Muscle layer of duodenum (tissue), 2 donors: ENCODE results near the gene ABLIM1.

ENCODE experiments used
- H3K27ac ChIP-seq: one replicate; pipeline ENCODE4 v1.7.0; 2013; ENCODE audit warnings: mild to moderate bottlenecking, low read length
- H3K27me3 ChIP-seq: one replicate; pipeline ENCODE4 v1.7.0; 2013; ENCODE audit warnings: low read depth, mild to moderate bottlenecking, control low read depth, low read length
- H3K36me3 ChIP-seq, 2 donors: one replicate each; pipeline ENCODE4 v1.7.0; 2013; ENCODE audit warnings: low read length in 2 of 2, control low read depth in 1 of 2, mild to moderate bottlenecking in 1 of 2; ENCODE audit not compliant: insufficient read depth in 2 of 2, control insufficient read depth in 1 of 2
- H3K4me1 ChIP-seq, 2 donors: one replicate each; pipeline ENCODE4 v1.7.0; 2013; ENCODE audit warnings: low read length in 2 of 2, mild to moderate bottlenecking in 2 of 2, control low read depth in 1 of 2, moderate library complexity in 1 of 2; ENCODE audit not compliant: insufficient read depth in 2 of 2, control insufficient read depth in 1 of 2
- H3K4me3 ChIP-seq, 2 donors: one replicate each; pipeline ENCODE4 v1.7.0; 2013; ENCODE audit warnings: low read length in 2 of 2, low read depth in 1 of 2, mild to moderate bottlenecking in 1 of 2
- H3K9me3 ChIP-seq, 2 donors: one replicate each; pipeline ENCODE4 v1.7.0; 2013; ENCODE audit warnings: low read length in 2 of 2, control low read depth in 1 of 2, mild to moderate bottlenecking in 1 of 2; ENCODE audit not compliant: control insufficient read depth in 1 of 2
- donor health status: healthy.

ABLIM1 gene

GRCh38 chr10:114655671-114656070 is 2.4 kb downstream of the ABLIM1 start:
- H3K9me3 ChIP-seq: no peaks in the 10 kb centered on the region
- no peaks in the 10 kb centered on the region for H3K27me3 ChIP-seq
- no peaks in the 10 kb centered on the region for H3K36me3 ChIP-seq
- H3K4me3 ChIP-seq: no peak overlapping the region
- no peaks in the 10 kb centered on the region for H3K4me1 ChIP-seq
- no peak overlapping the region for H3K27ac ChIP-seq

GRCh38 chr10:114654822-114655575 is 3.1 kb downstream of the ABLIM1 start:
- Histone ChIP-seq H3K9me3 (no peaks in the 10 kb centered on the region), H3K27me3 (no peaks in the 10 kb centered on the region), H3K4me3 (no peak overlapping the region), H3K27ac (no peak overlapping the region), H3K36me3 (no peaks in the 10 kb centered on the region), H3K4me1 (no peaks in the 10 kb centered on the region)

- Histone ChIP-seq H3K36me3 (no peaks in the 10 kb centered on the region), H3K4me1 (no peaks in the 10 kb centered on the region), H3K27ac (no peak overlapping the region), H3K4me3 (no peak overlapping the region), H3K27me3 (no peaks in the 10 kb centered on the region), H3K9me3 (no peaks in the 10 kb centered on the region)
Observed at GRCh38 chr10:114653926-114654325, 4.1 kb downstream of the ABLIM1 start.

GRCh38 chr10:114652402-114653368 is 5.4 kb downstream of the ABLIM1 start:
- H3K4me3 ChIP-seq: no peak overlapping the region
- H3K27ac ChIP-seq: no peak overlapping the region

GRCh38 chr10:114650831-114651230 is 7.2 kb downstream of the ABLIM1 start:
- Histone ChIP-seq H3K36me3 (no peaks in the 10 kb centered on the region), H3K27me3 (no peaks in the 10 kb centered on the region), H3K9me3 (no peaks in the 10 kb centered on the region), H3K4me1 (no peaks in the 10 kb centered on the region), H3K4me3 (no peak overlapping the region), H3K27ac (no peak overlapping the region)

More at GRCh38 chr10:114652402-114653368, 5.4 kb downstream of the ABLIM1 start:
- Histone ChIP-seq H3K27me3 (no peaks in the 10 kb centered on the region), H3K36me3 (no peaks in the 10 kb centered on the region), H3K9me3 (no peaks in the 10 kb centered on the region), H3K4me1 (no peaks in the 10 kb centered on the region)

- no peaks in the 10 kb centered on the region for H3K27me3 ChIP-seq
- no peaks in the 10 kb centered on the region for H3K4me1 ChIP-seq
- no peak overlapping the region for H3K27ac ChIP-seq
- no peaks in the 10 kb centered on the region for H3K36me3 ChIP-seq
- H3K9me3 ChIP-seq: no peaks in the 10 kb centered on the region
- H3K4me3 ChIP-seq: no peak overlapping the region
Observed at GRCh38 chr10:114650266-114650665, 7.8 kb downstream of the ABLIM1 start.

GRCh38 chr10:114649217-114649903 is 8.7 kb downstream of the ABLIM1 start:
- Histone ChIP-seq H3K9me3 (no peaks in the 10 kb centered on the region), H3K27me3 (no peaks in the 10 kb centered on the region), H3K4me3 (no peak overlapping the region), H3K4me1 (no peaks in the 10 kb centered on the region), H3K27ac (no peak overlapping the region), H3K36me3 (no peaks in the 10 kb centered on the region)

- H3K27ac ChIP-seq: no peak overlapping the region
- no peaks in the 10 kb centered on the region for H3K27me3 ChIP-seq
- no peaks in the 10 kb centered on the region for H3K9me3 ChIP-seq
- no peaks in the 10 kb centered on the region for H3K36me3 ChIP-seq
- H3K4me1 ChIP-seq: no peaks in the 10 kb centered on the region
- no peak overlapping the region for H3K4me3 ChIP-seq
Observed at GRCh38 chr10:114648368-114648767, 9.7 kb downstream of the ABLIM1 start.

GRCh38 chr10:114647545-114648138 is 10.4 kb downstream of the ABLIM1 start:
- Histone ChIP-seq H3K27ac (no peak overlapping the region), H3K27me3 (no peaks in the 10 kb centered on the region), H3K4me3 (no peak overlapping the region), H3K9me3 (no peaks in the 10 kb centered on the region), H3K36me3 (no peaks in the 10 kb centered on the region), H3K4me1 (no peaks in the 10 kb centered on the region)

GRCh38 chr10:114646426-114646825 is 11.6 kb downstream of the ABLIM1 start:
- no peaks in the 10 kb centered on the region for H3K27me3 ChIP-seq
- no peaks in the 10 kb centered on the region for H3K9me3 ChIP-seq
- no peak overlapping the region for H3K4me3 ChIP-seq
- H3K27ac ChIP-seq: no peak overlapping the region
- H3K36me3 ChIP-seq: no peaks in the 10 kb centered on the region
- H3K4me1 ChIP-seq: no peaks in the 10 kb centered on the region

GRCh38 chr10:114645706-114646105 is 12.4 kb downstream of the ABLIM1 start:
- Histone ChIP-seq H3K27ac (no peak overlapping the region), H3K9me3 (no peaks in the 10 kb centered on the region), H3K27me3 (no peaks in the 10 kb centered on the region), H3K36me3 (no peaks in the 10 kb centered on the region), H3K4me1 (no peaks in the 10 kb centered on the region), H3K4me3 (no peak overlapping the region)
